HG02981 (cell line): ENCODE measurements around the gene CLCC1.

Experiments used
- ATAC-seq: cut with Tn5 transposase; IDR thresholded peaks from one replicate; pipeline ENCODE4 v1.9.1; 2021; ENCODE audit warnings: mild to moderate bottlenecking, moderate library complexity; ENCODE audit not compliant: unreplicated experiment

CLCC1 gene

GRCh38 chr1:108925920-108926319 is 37.4 kb downstream of the CLCC1 start:
- no peak for ATAC-seq

- no peak for ATAC-seq
These were observed 46.5 kb downstream of the CLCC1 start for GRCh38 chr1:108916788-108917187.
